Mesothelial cell of epicardium (in vitro differentiated cells): Measurements from ENCODE around the gene EDEM1. TPM values are rescaled to one million over a fixed set of nuclear protein-coding genes. Genes with fewer than 3 reads are reported as not detected.
A peak's percentile ranks its signal among the peaks of the same experiment; 100 is the strongest.

ENCODE experiments used
- DNase-seq, 2 experiments: peaks; one replicate each; pipeline ENCODE4 v3.0.0; 2021; ENCODE audit warnings: low spot score in 2 of 2; ENCODE audit not compliant: unreplicated experiment in 2 of 2
- H3K27ac Mint-ChIP-seq: 2 replicates; pipeline ENCODE4 v1.8.0; 2021; ENCODE audit warnings: mixed read lengths
- H3K27me3 Mint-ChIP-seq: 2 replicates; pipeline ENCODE4 v1.8.0; 2021; ENCODE audit warnings: low read depth, mixed read lengths
- H3K36me3 Mint-ChIP-seq: 2 replicates; pipeline ENCODE4 v1.8.0; 2021; ENCODE audit warnings: mixed read lengths
- H3K4me1 Mint-ChIP-seq: 2 replicates; pipeline ENCODE4 v1.8.0; 2021; ENCODE audit warnings: mixed read lengths
- H3K4me3 Mint-ChIP-seq: 2 replicates; pipeline ENCODE4 v1.8.0; 2021; ENCODE audit warnings: mild to moderate bottlenecking, moderate library complexity, mixed read lengths
- H3K9me3 Mint-ChIP-seq: 2 replicates; pipeline ENCODE4 v1.8.0; 2021; ENCODE audit warnings: mixed read lengths
- CTCF ChIP-seq: fragments of 200-600 bp; sonication (generic); IDR thresholded peaks from one replicate; pipeline ENCODE4 v1.5.0; 2021; ENCODE audit warnings: antibody characterized with exemption; ENCODE audit not compliant: unreplicated experiment
- total RNA-seq: library from RNA; stranded (reverse); gene quantifications from 3 replicates; pipeline ENCODE4 v1.2.1, GENCODE V29; 2021

The EDEM1 gene
- total RNA-seq, 1 donor from 2014 or later, result 25.7 TPM

- TF ChIP-seq CTCF, result no peak
- H3K27me3 Mint-ChIP-seq, result no peaks in the 10 kb centered on the region
- H3K9me3 Mint-ChIP-seq, result peaks cover 21% of the 10 kb centered on the region
- H3K36me3 Mint-ChIP-seq, result peaks cover 26% of the 10 kb centered on the region
- no peak overlapping the region for H3K27ac Mint-ChIP-seq
- H3K4me1 Mint-ChIP-seq, result no peaks in the 10 kb centered on the region
- no peak for DNase-seq
- no peak overlapping the region for H3K4me3 Mint-ChIP-seq
These were observed 34.4 kb upstream of the EDEM1 start for GRCh38 chr3:5153074-5153473.

- H3K27ac Mint-ChIP-seq, result no peak overlapping the region
- no peaks in the 10 kb centered on the region for H3K27me3 Mint-ChIP-seq
- DNase-seq, result no peak
- H3K9me3 Mint-ChIP-seq, result peaks cover 21% of the 10 kb centered on the region
- H3K4me1 Mint-ChIP-seq, result peaks cover 2% of the 10 kb centered on the region
- H3K4me3 Mint-ChIP-seq, result no peak overlapping the region
- H3K36me3 Mint-ChIP-seq, result peaks cover 19% of the 10 kb centered on the region
- TF ChIP-seq CTCF, result no peak
These were observed 32.3 kb upstream of the EDEM1 start for GRCh38 chr3:5155241-5155640.

GRCh38 chr3:5160321-5160720 is 27.2 kb upstream of the EDEM1 start:
- H3K27ac Mint-ChIP-seq, result peak overlapping the region; percentile 44
- no peak overlapping the region for H3K4me3 Mint-ChIP-seq
- DNase-seq, result no peak
- no peaks in the 10 kb centered on the region for H3K27me3 Mint-ChIP-seq
- peaks cover 1% of the 10 kb centered on the region for H3K9me3 Mint-ChIP-seq
- no peak for TF ChIP-seq CTCF
- peaks cover 2% of the 10 kb centered on the region for H3K36me3 Mint-ChIP-seq
- H3K4me1 Mint-ChIP-seq, result peaks cover 22% of the 10 kb centered on the region

DNA sequence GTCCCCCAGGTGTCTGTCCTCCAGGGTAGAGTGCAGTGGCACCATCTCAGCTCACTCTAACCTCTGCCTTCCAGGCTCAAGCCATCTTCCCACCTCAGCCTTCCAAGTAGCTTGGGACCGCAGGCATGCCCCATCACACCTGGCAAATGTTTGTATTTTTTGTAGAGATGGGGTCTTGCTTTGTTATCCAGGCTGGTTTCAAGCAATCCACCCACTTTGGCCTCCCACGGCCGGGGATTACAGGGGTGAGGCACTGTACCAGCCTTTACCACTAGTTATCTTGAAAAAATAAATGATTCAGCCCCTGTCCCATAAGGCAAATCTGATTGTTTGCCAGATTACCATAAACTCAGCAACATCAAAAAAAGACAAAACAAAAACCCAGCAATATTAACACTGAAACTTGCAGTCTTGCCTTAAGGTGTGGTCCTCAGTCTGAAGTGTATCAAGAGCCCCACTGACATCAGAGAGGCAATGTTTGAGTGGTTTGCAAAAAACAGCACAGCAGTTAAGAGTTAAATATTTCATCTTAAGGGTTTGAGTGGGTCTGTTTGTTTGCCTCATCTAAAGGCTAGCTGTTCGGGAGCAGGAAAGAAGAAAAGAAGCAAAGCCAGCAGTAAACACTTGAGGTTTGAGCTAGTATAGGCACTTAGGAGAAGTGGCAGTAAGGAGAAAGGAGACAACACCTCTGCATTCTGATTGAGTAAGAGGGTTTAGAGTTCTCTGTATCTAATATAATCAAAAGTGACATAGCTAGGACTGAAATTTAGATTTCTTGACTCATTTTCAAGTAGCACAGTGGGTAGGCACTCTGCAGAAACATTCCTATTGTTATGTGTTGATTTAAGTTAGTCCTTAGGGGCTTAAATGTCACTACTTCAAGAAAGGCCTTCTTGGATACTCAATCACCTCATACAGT is 26.3 kb upstream of the EDEM1 start:
- Mint-ChIP-seq H3K4me3 (no peak overlapping the region), H3K27ac (no peak overlapping the region), H3K4me1 (peaks cover 22% of the 10 kb centered on the region), H3K36me3 (no peaks in the 10 kb centered on the region), H3K27me3 (no peaks in the 10 kb centered on the region), H3K9me3 (no peaks in the 10 kb centered on the region)
- no peak for TF ChIP-seq CTCF
- DNase-seq, result no peak

DNA sequence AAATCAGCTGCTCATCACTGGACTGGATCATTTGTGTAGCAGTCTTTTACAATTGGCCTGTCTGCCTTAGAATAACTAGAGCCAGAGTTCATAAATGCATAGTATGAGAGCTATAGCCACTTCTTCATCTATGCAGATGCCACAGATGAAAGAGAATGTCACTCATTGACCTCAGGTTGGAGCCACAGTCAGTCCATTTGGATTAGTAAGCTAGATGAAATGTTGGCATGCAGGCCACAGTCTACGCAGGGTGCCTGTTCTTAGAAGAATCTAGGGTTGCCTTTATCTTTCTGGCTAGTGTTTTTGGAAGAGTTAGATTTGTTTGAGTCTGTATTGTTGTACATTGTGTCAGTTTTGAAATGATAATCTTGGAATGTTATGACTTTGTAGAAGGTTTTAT is 25.4 kb upstream of the EDEM1 start:
- Mint-ChIP-seq H3K9me3 (no peaks in the 10 kb centered on the region), H3K4me1 (peaks cover 22% of the 10 kb centered on the region), H3K27me3 (no peaks in the 10 kb centered on the region), H3K36me3 (no peaks in the 10 kb centered on the region), H3K27ac (no peak overlapping the region), H3K4me3 (no peak overlapping the region)
- DNase-seq, result no peak
- no peak for TF ChIP-seq CTCF
